Skeletal muscle tissue (tissue), 4 donors: ENCODE data around the gene CMIP. TPM values are rescaled to one million over a fixed set of nuclear protein-coding genes. Genes with fewer than 3 reads are reported as not detected.
A peak's percentile ranks its signal among the peaks of the same experiment; 100 is the strongest.

Source experiments
- H3K27ac ChIP-seq: one replicate; pipeline ENCODE4 v1.7.0; 2013; ENCODE audit warnings: mild to moderate bottlenecking, low read depth, low read length, inconsistent platforms
- H3K27me3 ChIP-seq, 3 donors: one replicate each; pipeline ENCODE4 v1.7.0; 2013; ENCODE audit warnings: low read length in 3 of 3; ENCODE audit not compliant: control insufficient read depth in 3 of 3, insufficient read depth in 3 of 3
- H3K36me3 ChIP-seq, 3 donors: one replicate each; pipeline ENCODE4 v1.7.0; 2013; ENCODE audit warnings: low read length in 3 of 3; ENCODE audit not compliant: control insufficient read depth in 3 of 3, insufficient read depth in 3 of 3
- H3K4me1 ChIP-seq, 3 donors: one replicate each; pipeline ENCODE4 v1.7.0; 2013; ENCODE audit warnings: low read length in 3 of 3, mild to moderate bottlenecking in 3 of 3; ENCODE audit not compliant: control insufficient read depth in 3 of 3, insufficient read depth in 3 of 3
- H3K4me3 ChIP-seq, 3 donors: one replicate each; pipeline ENCODE4 v1.7.0; 2013; ENCODE audit warnings: low read length in 3 of 3
- H3K9ac ChIP-seq, 3 donors: one replicate each; pipeline ENCODE4 v1.7.0; 2013; ENCODE audit warnings: low read length in 3 of 3, mild to moderate bottlenecking in 3 of 3, moderate library complexity in 2 of 3, low read depth in 1 of 3
- H3K9me3 ChIP-seq, 3 donors: one replicate each; pipeline ENCODE4 v1.7.0; 2013; ENCODE audit warnings: low read length in 3 of 3; ENCODE audit not compliant: control insufficient read depth in 3 of 3
- total RNA-seq: library from RNA; depleted of rRNA; stranded (reverse); fragments of >200 nt; gene quantifications from one replicate; pipeline ENCODE4 v1.2.3, GENCODE V29; 2014
- donor health status: Osteomylitis.

The CMIP gene
- total RNA-seq, 1 donor from 2014 or later: 6.8 TPM

DNA sequence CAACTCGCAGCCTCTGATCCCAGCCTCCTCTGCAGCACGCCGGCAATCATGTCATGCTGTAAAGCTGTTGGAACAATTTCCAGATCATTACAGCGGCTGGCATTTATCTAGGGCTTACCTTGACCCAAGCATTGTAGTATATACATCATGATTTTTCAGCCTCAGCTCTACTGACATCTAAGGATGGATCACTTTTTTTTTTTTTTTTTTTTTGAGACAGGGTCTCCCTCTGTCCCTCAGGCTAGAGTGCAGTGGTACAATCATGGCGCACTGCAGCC lies 103.3 kb downstream of the CMIP start:
- Histone ChIP-seq H3K27me3 (no peaks in the 10 kb centered on the region), H3K4me3 (no peak overlapping the region), H3K27ac (no peak overlapping the region), H3K4me1 (peaks cover 11 to 28% (median 27%) of the 10 kb centered on the region in 3 donors), H3K36me3 (no peaks in the 10 kb centered on the region), H3K9me3 (peaks cover 0 to 2% (median 0%) of the 10 kb centered on the region in 3 donors), H3K9ac (no peak overlapping the region)

DNA sequence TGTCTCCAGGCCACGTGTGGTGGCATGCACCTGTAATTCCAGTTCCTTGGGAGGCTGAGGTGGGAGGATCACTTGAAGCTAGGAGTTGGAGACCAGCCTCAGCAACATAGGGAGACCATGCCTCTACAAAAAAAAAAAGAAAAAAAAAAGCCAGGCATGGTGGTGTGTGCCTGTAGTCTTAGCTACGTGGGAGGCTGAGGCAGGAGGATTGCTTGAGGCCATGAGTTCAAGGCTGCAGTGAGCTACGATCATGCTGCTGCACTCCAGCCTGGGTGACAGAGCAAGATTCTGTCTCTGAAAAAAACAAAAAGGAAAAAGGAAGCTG lies 103.9 kb downstream of the CMIP start:
- no peak overlapping the region for H3K9ac ChIP-seq
- peaks cover 0 to 2% (median 0%) of the 10 kb centered on the region in 3 donors for H3K9me3 ChIP-seq
- H3K27ac ChIP-seq: no peak overlapping the region
- H3K36me3 ChIP-seq: no peaks in the 10 kb centered on the region
- H3K4me3 ChIP-seq: no peak overlapping the region
- peaks cover 15 to 31% (median 27%) of the 10 kb centered on the region in 3 donors for H3K4me1 ChIP-seq
- no peaks in the 10 kb centered on the region for H3K27me3 ChIP-seq

DNA sequence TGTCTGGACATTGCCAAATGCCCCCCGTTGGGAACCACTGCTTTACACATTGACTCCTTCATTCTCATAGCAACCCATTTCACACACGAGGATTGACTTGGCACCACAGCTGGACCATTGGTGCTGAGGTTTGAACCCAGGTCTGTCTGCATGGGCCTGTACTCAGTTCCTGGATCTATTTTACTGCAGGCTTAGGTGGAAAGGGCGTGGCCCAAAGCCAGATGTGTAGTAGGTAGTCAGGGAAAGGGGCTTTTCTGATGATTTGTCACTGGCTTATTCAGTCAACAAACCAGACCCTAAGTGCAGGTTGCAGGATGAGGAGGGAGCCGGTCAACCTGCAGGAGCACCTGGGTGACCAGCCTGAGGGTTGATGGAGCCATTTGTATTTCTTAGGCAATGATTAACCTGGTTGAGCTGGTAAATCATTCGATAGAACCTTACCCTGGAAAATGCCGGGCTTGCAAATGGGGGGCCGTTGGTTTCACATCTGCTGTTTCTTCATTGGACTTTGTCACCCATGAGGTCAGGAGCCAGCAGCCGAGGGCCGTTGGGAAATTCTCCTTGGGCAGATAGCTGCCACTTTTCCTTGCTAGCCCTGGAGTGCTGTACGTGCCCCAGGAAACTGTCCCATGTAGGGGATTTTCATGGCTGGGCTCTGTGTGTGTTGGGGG lies 104.4 kb downstream of the CMIP start:
- H3K27ac ChIP-seq: no peak overlapping the region
- H3K9me3 ChIP-seq: peaks cover 0 to 2% (median 0%) of the 10 kb centered on the region in 3 donors
- H3K4me3 ChIP-seq: no peak overlapping the region
- H3K36me3 ChIP-seq: no peaks in the 10 kb centered on the region
- H3K27me3 ChIP-seq: no peaks in the 10 kb centered on the region
- peaks cover 18 to 33% (median 28%) of the 10 kb centered on the region in 3 donors for H3K4me1 ChIP-seq
- H3K9ac ChIP-seq: no peak overlapping the region

GRCh38 chr16:81549547-81550431 lies 105.2 kb downstream of the CMIP start:
- Histone ChIP-seq H3K4me1 (peaks cover 13 to 28% (median 21%) of the 10 kb centered on the region in 3 donors), H3K4me3 (no peak overlapping the region), H3K36me3 (no peaks in the 10 kb centered on the region), H3K27me3 (no peaks in the 10 kb centered on the region), H3K9me3 (peaks cover 0 to 2% (median 0%) of the 10 kb centered on the region in 3 donors), H3K9ac (no peak overlapping the region), H3K27ac (no peak overlapping the region)

DNA sequence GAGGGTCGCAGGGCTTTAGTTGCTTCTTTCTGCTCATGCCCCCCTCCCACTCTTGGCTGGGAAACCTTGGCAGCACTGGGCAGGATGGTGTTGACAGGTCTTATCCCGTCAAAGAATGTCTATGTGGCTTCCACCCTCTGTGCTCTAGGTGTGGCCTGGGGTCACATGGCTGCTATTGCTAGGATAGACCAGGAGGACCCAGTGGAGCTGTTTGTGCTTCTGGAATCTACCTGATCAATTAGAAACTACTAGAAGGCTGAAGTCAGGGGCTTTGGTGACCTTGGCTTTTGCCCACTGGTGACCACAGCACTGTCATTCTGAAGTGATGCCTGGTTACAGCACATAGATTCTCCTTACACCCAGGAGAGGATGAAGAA lies 105.8 kb downstream of the CMIP start:
- peaks cover 0 to 2% (median 0%) of the 10 kb centered on the region in 3 donors for H3K9me3 ChIP-seq
- no peaks in the 10 kb centered on the region for H3K27me3 ChIP-seq
- H3K4me3 ChIP-seq: no peak overlapping the region
- peaks cover 10 to 31% (median 27%) of the 10 kb centered on the region in 3 donors for H3K4me1 ChIP-seq
- H3K9ac ChIP-seq: no peak overlapping the region
- H3K36me3 ChIP-seq: no peaks in the 10 kb centered on the region
- H3K27ac ChIP-seq: no peak overlapping the region

DNA sequence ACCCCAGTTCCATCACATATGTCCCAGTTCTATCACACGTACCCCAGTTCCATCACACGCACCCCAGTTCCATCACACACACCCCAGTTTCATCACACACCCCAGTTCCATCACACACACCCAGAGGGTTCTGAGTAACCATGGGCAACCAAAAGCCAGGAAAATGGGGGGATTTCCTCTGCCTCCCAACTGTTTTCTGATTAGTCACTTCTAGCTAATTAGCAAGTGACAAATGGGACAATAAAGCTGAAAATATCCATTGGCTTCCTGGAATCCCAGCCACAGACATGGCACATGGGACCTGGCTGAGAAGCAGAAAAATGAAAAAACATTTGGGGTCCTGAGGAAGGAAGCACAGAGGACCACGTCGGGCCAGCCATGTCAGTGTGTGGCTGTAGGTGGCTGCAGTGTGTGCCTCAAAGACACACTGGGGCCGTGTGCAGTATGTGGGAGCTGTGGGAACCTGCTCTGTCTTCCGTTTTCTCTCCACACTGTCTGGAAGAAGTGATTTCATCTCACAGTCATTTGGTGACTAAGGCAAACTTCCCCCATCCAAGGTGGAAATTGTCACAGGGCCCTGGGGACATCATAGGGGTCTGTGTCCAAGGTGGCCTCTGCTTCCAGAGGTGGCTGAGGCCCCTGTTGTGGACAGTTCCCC lies 106.7 kb downstream of the CMIP start:
- Histone ChIP-seq H3K4me1 (peaks cover 10 to 34% (median 29%) of the 10 kb centered on the region in 3 donors), H3K27me3 (no peaks in the 10 kb centered on the region), H3K27ac (no peak overlapping the region), H3K9ac (no peak overlapping the region), H3K4me3 (no peak overlapping the region), H3K36me3 (no peaks in the 10 kb centered on the region), H3K9me3 (peaks cover 0 to 2% (median 0%) of the 10 kb centered on the region in 3 donors)

DNA sequence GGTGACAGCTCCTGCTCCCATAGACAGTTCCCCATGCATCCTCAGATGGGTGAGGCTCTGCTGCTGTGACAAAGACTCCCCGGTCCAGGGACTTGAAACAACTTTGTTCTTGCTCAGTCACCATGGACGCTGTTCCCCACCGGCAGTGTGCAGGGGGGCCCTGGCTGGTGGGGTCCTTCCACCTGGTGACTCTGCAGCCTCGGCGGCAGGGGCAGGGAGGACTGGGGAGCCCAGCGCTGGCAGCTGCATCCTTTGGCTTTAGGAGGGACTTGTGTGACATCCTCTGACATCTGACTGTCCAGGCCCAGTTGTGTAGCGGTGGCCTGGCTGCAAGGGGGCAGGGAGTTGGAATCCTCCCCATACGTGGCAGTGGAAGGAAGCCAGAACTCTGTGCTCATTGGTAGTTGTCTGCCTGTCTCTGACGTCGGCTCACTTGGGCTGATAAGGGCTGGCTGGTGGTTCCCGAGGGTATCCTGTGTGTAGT lies 107.3 kb downstream of the CMIP start:
- H3K9me3 ChIP-seq: peaks cover 0 to 2% (median 0%) of the 10 kb centered on the region in 3 donors
- H3K9ac ChIP-seq: no peak overlapping the region
- H3K4me3 ChIP-seq: no peak overlapping the region
- H3K27me3 ChIP-seq: no peaks in the 10 kb centered on the region
- H3K4me1 ChIP-seq: peaks cover 10 to 34% (median 29%) of the 10 kb centered on the region in 3 donors
- no peak overlapping the region for H3K27ac ChIP-seq
- no peaks in the 10 kb centered on the region for H3K36me3 ChIP-seq

GRCh38 chr16:81552743-81553079 lies 108.1 kb downstream of the CMIP start:
- H3K27ac ChIP-seq: no peak overlapping the region
- H3K9me3 ChIP-seq: peaks cover 0 to 2% (median 0%) of the 10 kb centered on the region in 3 donors
- no peak overlapping the region for H3K9ac ChIP-seq
- H3K36me3 ChIP-seq: no peaks in the 10 kb centered on the region
- no peaks in the 10 kb centered on the region for H3K27me3 ChIP-seq
- no peak overlapping the region for H3K4me3 ChIP-seq
- peaks cover 10 to 31% (median 26%) of the 10 kb centered on the region in 3 donors for H3K4me1 ChIP-seq

- Histone ChIP-seq H3K4me1 (peaks cover 10 to 26% (median 26%) of the 10 kb centered on the region in 3 donors), H3K9ac (no peak overlapping the region), H3K9me3 (peaks cover 0 to 2% (median 0%) of the 10 kb centered on the region in 3 donors), H3K4me3 (no peak overlapping the region), H3K27me3 (no peaks in the 10 kb centered on the region), H3K27ac (peak overlapping the region; percentile 30), H3K36me3 (no peaks in the 10 kb centered on the region)
These were observed 108.6 kb downstream of the CMIP start for GRCh38 chr16:81553080-81553813.
